ENCODE measurements around the gene FRMD4A.
A peak's percentile ranks its signal among the peaks of the same experiment; 100 is the strongest.

The FRMD4A gene

DNA sequence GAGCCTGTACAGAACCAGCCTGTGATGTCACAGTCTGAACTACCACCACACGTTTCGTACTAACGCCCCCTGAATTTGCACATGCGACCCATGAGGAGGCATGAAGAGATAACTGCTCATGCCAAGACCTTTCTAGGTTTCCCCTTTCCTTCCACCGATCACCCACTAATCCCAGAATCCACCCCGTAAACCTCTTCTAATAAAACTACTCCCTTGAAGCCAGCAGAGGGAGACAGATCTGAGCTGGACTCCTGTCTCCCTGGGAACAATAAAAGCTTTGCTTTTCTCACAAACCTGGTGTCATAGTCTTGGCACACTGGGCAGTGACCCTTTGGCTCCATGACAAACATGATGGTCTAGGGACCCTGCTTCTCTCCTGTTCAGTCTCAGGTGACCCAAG, 144.5 kb downstream of the FRMD4A start:
- DNase-seq, result no peak

- no peak for DNase-seq
Observed at GRCh38 chr10:14185316-14186045, 145.2 kb downstream of the FRMD4A start.

DNA sequence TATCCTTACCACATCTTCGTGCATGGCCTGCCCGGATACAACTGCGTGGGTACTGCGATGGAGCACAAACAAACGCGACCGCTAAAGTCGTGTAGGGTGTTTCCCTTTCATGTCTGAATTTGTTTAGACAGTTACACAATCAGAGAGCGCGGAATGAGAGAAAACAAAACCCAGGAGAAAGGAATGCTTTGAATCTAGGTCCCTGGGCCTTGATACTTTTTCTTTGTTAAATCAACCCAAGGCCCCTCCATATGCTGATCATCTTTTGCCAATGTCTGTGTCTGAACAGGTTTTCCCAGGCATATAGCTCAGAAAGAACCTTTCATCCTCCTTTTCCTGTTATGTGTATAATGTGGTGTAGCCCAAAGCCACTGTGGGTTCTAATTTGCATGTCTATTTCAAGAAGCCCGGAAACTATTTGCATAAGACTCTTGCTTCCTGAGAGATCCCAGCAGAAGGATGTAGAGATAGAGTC, 145.8 kb downstream of the FRMD4A start:
- no peak for DNase-seq

DNA sequence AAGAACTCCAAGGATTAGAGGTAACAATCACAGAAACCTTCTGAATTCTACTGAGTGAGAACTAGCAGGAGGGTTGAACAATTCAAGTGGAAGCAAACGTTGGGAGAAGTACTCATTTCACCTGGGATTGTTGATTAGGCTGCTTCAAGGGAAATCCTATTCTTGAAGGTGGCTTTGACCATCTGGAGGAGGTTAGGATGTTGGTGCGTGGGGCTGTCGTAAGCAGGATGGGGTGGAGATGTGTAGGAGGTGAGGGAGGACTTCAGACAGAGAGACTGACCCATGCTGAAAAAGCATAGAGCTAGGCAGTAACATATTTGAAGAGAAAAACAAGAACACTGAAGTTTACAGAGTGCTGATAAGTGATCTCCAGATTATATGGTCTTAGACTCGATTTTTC, 147.9 kb downstream of the FRMD4A start:
- DNase-seq, result no peak

DNA sequence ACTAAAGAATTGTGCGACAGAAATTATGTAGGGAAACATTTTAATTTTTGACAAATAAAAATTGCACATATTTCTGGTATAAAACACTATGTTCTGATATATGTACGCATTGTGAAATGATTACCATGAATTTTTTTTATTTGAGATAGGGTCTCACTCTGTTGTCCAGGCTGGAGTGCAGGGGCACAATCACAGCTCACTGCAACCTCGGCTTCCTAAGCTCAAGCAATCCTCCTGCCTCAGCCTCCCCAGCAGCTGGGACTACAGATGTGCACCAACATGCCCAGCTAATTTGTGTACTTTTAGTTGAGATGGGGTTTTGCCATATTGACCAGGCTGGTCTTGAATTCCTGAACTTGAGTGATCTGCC, 149.2 kb downstream of the FRMD4A start:
- DNase-seq, result no peak

DNA sequence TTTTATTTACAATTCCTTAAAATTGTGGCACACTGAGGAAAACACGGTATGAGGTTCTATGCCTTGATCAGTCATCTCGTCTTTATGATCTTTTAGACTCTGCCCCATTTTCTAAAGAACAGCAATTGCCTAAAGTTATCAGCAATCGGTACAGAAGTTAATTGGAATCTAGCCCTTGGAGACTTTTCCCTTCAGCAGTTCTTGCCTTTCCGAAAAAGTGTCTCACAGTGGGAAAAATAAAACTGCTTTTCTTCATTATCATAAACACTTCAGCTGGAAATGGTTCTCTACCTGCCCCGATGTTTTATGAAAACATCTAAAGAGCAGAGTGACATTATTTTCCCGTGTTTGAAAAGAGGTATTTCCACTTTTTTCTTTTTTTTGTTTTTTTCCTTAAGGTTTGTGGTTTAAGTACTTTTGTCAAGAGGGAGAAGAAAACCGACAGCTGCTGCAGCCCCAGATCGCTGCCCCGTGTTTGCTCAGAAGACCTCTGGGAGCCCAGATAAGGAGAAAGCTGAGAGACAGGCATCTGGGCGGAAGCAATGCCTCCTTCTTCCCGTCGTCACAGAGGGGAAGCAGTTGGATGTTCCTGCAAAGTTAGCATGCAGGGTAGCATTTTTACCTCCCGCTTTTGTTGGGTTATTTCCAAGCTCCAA, 149.7 kb downstream of the FRMD4A start:
- DNase-seq, result no peak

DNA sequence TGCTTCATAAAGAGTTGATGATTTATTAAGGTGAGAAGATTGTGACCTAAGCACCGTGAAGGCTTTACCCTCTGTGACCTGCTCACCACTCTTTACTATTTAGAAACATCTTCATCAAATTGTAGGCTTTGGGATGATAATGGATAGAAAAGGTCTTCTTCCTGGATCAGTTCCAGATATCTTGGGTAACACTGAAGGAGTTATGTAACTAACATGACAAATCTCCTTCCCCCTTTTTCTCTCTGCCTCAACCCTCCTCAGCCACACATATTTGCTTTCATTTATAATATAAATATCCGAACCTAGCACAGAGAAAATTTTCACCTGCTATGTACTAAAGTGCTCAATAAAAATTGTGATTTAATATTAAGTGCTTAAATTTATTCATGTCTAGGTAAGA, 151.5 kb downstream of the FRMD4A start:
- no peak for DNase-seq

DNA sequence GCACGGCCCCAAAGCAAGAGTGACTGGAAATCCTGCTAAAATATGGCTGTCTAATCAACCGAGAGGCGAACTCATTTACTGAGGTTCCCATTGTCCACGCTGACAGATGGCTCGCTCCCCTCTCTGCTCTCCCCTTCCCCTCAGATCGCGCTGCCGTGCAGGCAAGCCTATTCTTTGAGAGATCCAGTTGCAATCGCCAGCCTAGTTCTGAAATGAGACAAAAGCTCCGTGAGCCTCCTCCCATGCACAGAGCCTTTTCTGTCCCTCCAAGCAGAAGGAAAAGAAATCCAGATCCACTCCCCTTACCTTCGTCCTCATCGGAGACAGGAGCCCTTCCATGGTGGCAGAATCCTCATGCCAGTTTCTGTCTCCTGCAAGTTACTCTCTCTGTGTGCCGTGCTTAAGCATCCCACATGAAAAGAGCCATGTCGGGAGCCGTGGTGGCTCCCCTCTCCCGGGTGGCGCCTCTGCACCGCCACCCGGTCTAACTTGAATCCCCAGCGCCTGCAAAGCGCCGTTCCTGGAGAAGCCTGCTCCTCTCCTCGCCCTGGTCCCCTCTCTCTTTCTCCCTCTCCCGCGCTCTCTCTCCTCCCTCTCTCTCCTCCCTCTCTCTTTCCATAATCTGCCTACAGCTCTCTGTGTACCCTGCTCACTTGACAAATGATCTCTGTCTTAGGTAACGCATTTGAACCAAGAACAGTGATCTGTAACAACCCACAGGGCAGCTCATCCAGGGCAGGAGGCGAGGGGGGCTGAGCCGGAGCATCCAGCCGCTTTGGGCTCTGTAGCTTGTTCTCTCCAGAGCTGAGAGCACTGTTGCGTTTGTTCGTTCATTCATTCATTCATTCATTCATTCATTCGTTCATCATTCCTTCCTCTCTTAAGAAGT, 156.8 kb downstream of the FRMD4A start:
- peak in 7 of 14 donors; percentile 18 to 87 (median 47) for DNase-seq

GRCh38 chr10:14173391-14173705, 157.4 kb downstream of the FRMD4A start:
- peak in 1 of 14 donors; percentile 30 for DNase-seq

DNA sequence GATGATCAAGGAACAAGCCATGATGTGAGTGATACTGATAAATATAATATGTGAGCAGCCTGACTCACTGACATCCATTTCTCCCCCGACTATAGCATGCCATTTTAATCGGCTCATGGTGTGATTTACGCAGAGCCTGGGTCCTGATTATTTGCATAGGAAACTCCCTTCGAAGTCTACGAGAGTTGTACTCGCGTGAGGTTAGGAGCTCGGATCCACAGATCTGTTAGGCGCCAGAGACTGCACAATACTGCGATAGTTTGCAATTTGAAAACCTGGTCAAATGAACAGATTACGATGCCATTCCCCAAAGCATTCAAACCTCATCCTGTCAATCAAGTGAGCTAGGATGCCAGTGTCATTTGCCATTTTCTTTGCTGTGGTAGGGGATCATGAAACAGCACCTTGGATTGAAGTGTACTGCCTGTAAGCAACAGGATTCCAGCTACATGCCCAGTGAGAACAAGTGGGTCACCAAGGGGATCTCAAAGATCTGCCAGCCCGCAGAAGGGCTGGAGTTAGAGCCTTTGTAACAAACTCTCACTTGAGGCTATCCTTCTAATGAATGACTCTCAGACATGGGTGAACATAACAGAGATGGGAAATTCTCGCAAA, 158.3 kb downstream of the FRMD4A start:
- peak in 1 of 14 donors; percentile 2 for DNase-seq

GRCh38 chr10:14171336-14171735, 159.4 kb downstream of the FRMD4A start:
- DNase-seq, result no peak

DNA sequence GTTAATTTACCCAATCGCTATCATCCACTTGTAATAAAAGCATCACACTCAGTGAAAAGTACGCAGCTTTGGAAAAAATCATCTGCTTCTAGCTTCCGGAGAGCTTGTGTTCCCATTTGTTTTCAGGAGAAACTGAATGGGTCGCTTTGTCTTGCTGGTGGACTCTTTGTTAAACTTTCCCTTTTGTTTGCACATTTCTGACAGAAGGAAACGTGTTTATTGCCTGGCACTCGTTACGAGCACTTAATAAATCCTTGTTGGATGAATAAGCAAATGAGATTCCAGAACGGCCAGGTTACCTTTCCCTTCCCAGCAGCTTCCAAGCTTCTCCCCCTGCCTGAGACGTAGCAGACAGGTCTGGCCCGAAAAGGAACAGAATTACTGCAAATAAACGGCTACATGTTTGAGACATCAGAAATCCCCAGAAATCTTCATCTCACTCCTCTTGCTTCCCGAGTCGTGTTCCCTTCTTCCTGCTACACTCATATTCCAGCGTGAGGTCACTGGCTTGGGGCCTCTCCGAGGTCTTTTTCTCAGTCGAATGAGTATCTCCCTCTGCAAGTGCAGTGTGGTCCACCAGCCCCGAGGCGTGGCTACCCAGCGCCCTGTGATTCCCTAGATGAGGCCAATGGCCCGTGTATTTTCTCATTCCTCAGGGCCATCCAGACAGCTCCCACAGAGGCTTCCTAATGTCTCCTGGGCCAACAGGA, 167.2 kb downstream of the FRMD4A start:
- DNase-seq, result peak in 2 of 14 donors; percentile 9 to 31

GRCh38 chr10:14162629-14163344, 167.9 kb downstream of the FRMD4A start:
- DNase-seq, result no peak

GRCh38 chr10:14162061-14162460, 168.7 kb downstream of the FRMD4A start:
- DNase-seq, result no peak

DNA sequence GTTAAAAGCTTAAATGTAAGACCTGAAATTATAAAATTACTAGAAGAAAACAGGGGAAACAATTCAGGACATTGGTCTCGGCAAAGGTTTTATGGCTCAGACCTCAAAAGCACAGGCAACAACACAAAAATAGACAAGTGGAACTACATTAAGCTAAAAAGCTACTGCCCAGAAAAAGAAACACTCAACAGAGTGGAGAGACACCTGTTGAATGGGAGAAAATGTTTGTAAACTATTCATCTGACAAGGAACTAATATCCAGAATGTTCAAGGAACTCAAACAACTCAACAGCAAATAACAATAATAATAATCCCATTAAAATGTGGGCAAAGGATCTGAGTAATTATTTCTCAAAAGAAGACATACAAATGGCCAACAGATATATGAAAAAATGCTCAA, 170.4 kb downstream of the FRMD4A start:
- no peak for DNase-seq

- no peak for DNase-seq
Observed at GRCh38 chr10:14158575-14158974, 172.1 kb downstream of the FRMD4A start.

- DNase-seq, result no peak
Observed at GRCh38 chr10:14156104-14156503, 174.6 kb downstream of the FRMD4A start.

GRCh38 chr10:14153570-14154055, 177.1 kb downstream of the FRMD4A start:
- no peak for DNase-seq

GRCh38 chr10:14151571-14151970, 179.2 kb downstream of the FRMD4A start:
- DNase-seq, result no peak

GRCh38 chr10:14150526-14150925, 180.2 kb downstream of the FRMD4A start:
- DNase-seq, result no peak

DNA sequence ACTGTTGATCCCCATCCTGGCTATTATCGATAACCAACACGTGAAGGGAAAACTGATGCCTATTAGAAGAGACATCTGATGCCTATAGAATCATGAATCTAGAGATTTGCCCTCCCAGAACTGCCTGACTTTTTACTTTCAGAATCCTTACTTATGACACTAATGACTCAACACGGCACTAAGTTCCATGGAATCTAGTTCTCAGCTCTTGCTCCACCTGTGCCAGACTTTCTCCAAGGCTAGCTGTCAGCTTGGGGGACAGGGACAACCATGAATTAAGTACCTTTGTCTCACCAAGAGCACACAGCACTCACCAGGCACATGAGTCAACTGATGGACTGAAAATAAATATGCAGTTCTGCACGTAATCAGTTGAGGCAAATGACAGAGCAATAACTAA, 184.2 kb downstream of the FRMD4A start:
- no peak for DNase-seq
